NB4 (cell line): ENCODE measurements around the gene NUP210.
A peak's percentile ranks its signal among the peaks of the same experiment; 100 is the strongest.

Experiments used
- DNase-seq: peaks from one replicate; pipeline ENCODE4 v3.0.0; 2010; ENCODE audit warnings: low read depth
- H3K4me3 ChIP-seq: one replicate; pipeline ENCODE4 v1.5.1; 2011; ENCODE audit warnings: mild to moderate bottlenecking, low read depth, low read length, moderate library complexity
- MYC ChIP-seq: IDR thresholded peaks from 2 replicates; pipeline ENCODE4 v1.6.1; 2011; ENCODE audit warnings: low read depth, low read length
- POLR2A ChIP-seq: IDR thresholded peaks from 2 replicates; pipeline ENCODE4 v1.6.1; 2011; ENCODE audit warnings: mild to moderate bottlenecking; ENCODE audit not compliant: insufficient read length; ENCODE audit errors: extremely low read depth
- TF ChIP-seq, protein P1 (sequence below): IDR thresholded peaks from 2 replicates; pipeline ENCODE4 v1.6.1; 2011; ENCODE audit warnings: low read depth, low read length
- TF ChIP-seq, protein P2 (sequence below): IDR thresholded peaks from one replicate; pipeline ENCODE4 v1.5.1; 2012; ENCODE audit warnings: low read depth, low read length

NUP210 gene

DNA sequence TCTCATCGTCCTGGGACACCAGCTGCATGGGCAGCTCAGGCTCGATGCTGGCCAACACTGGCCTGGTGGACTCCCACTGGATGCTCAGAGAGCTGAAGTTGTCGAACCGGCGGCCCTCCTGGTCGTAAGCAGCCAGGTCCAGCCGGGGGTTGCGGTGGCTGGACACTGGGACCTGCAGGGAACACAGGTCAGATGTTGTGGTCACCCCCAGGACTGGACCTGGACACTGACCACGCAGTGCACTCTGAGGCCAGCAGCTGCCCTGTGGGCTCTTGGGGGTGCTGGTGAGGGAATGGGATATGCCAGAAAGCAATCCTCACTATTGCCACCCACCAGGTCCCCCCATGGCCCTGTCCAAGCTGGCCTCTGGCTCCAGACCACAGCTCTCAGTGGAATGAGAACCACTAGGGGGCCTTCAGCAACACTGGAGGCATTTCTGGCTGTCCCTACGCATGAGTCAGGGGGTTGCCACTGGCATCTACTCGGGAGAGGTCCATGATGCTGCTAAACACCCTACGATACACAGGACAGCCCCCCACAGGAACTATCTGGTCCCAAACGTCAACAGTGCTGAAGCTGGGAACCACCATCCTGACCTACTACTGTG is 66.1 kb downstream of the NUP210 start:
- DNase-seq: peak; percentile 50
- TF ChIP-seq, protein P1, sequence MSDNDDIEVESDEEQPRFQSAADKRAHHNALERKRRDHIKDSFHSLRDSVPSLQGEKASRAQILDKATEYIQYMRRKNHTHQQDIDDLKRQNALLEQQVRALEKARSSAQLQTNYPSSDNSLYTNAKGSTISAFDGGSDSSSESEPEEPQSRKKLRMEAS: no peak
- TF ChIP-seq, protein P2, sequence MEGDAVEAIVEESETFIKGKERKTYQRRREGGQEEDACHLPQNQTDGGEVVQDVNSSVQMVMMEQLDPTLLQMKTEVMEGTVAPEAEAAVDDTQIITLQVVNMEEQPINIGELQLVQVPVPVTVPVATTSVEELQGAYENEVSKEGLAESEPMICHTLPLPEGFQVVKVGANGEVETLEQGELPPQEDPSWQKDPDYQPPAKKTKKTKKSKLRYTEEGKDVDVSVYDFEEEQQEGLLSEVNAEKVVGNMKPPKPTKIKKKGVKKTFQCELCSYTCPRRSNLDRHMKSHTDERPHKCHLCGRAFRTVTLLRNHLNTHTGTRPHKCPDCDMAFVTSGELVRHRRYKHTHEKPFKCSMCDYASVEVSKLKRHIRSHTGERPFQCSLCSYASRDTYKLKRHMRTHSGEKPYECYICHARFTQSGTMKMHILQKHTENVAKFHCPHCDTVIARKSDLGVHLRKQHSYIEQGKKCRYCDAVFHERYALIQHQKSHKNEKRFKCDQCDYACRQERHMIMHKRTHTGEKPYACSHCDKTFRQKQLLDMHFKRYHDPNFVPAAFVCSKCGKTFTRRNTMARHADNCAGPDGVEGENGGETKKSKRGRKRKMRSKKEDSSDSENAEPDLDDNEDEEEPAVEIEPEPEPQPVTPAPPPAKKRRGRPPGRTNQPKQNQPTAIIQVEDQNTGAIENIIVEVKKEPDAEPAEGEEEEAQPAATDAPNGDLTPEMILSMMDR: peak; percentile 36
- H3K4me3 ChIP-seq: no peak overlapping the region

DNA sequence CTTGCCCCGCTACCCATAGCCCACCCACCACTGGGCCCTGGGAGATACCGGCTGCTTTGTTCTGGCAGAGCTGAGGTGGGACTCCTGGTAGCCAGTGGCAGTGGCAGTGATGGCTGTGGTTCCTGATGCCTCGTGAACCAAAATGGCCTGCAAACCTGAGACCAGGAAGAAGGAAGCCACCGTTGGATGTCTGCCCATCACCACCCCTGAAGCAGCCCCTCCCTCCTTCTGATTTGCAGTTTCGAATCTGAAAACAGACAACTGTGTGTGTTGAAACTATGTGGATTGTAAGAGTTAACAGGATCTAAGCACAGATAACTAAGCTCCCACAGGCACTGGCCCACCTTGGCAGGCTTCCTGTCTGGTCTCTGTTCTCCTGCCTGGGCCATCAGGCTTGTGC is 66.6 kb downstream of the NUP210 start:
- DNase-seq: peak; percentile 62
- TF ChIP-seq MYC (peak; percentile 7; the same call in 1 of the 2 replicates), POLR2A (no peak)
- H3K4me3 ChIP-seq: no peak overlapping the region

DNA sequence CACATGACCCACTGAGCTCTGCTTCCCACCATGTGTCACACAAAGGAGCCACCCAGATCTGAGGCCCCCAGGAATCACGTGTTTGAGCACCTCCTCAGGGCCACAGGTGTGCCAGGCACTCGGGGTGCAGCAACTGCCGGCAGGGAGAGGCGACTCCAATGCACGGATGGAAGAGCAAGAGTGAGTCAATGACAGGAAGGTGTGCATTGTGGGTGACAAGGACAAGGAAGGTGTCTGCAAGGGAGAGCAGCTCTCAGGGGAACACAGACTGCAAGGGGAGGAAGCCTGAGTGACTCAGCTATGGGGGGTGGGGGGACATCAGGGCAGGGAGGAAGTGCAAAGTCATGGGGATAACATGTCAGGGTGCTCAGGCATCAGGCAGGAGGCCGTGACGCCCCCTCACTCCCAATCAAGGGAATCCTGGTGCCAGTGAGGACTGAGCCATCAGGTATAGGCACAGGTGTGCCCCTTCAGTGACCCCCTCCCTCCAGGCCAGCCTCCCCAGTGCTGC is 67.4 kb downstream of the NUP210 start:
- H3K4me3 ChIP-seq: no peak overlapping the region
- DNase-seq: peak; percentile 96
- no peak for TF ChIP-seq POLR2A
- TF ChIP-seq MYC: no peak
- TF ChIP-seq, protein P2: no peak
- TF ChIP-seq, protein P1: peak; percentile 79; the same call in 1 of the 2 replicates

DNA sequence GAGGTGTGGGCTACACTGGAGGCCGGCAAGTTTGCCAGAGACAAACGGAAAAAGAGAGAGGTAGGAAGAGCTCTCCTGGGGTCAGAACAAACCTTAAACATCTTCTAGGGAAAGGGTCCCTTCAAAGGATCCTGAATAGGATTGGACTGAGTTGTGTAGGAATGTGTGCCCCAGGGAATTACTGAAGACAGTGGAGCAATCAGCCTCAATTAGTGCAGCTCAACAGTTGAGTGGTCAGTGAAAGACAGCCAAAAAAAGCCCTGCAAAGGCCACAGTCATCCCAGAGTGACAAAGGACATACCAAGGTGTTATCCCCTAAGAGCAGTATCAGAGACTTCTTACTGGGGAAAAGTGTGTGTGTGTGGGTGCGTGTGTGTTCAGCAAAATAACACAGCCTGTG is 70.3 kb downstream of the NUP210 start:
- no peak overlapping the region for H3K4me3 ChIP-seq
- no peak for DNase-seq
- TF ChIP-seq, protein P1: no peak
- TF ChIP-seq, protein P2: no peak
- no peak for TF ChIP-seq MYC
- TF ChIP-seq POLR2A: no peak

DNA sequence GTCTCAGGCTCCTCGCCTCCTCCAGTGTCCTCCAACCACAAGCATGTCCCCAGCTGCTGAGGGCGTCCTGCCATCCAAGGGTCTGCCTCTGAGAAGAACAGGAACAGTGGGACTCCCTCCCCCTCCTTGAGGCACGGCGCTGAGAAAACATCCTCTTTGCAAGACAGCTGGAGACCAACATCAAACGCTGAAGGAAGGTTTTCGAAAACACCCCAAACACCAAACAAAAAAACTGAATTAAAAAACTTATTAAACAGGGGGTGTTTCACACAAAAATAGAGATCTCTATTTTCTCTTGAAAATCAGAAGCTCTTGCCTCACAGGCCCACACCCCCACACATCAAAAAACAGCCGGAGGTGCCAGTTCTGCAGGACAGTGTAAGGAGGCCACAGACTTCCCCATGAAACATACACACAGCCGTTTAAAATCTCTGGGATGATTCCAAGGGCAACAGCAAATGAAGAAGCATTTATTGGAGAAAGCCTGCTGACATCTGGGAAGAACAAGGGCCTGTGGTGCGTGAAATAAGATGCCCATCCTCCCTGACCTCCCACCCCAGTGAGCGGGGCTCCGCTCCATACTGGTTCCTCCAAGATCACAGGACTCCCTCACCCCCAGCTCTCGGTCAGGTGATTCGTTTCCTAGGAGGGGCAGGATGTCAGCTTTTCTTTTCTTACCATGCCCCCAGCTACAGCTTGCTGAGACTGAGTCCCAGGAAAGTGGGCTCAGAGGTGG is 71.3 kb downstream of the NUP210 start:
- no peak overlapping the region for H3K4me3 ChIP-seq
- peak; percentile 95 for DNase-seq
- TF ChIP-seq POLR2A: no peak
- TF ChIP-seq, protein P2: no peak
- TF ChIP-seq, protein P1: peak; percentile 70
- peak; percentile 45; the same call in 1 of the 2 replicates for TF ChIP-seq MYC

DNA sequence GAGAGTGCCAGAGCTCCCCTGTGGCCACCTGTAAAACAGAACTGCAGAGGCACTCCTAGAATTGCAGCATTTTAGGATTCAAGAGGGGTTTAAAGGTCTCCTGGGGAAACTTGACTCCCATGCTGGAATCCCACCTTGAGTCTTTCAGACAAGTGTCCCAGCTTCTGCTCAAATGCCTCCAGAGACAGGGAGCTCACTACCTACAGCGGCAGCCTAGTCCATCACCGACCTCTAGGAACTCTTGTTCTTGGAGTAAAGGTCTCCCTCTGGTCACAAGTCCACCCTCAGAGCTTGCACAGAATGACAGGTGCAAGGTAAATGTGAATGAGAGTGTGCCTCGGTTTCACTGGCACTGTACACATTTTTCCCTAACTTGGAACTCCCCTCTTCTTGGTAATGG is 72.0 kb downstream of the NUP210 start:
- DNase-seq: no peak
- H3K4me3 ChIP-seq: no peak overlapping the region
- TF ChIP-seq, protein P2: no peak
- TF ChIP-seq, protein P1: no peak
- no peak for TF ChIP-seq POLR2A
- TF ChIP-seq MYC: no peak
